Activated CD8-positive, alpha-beta T cell treated with anti-CD3 and anti-CD28 coated beads for 36 hours (primary cell): ENCODE measurements around the gene SNCAIP. TPM values are rescaled to one million over a fixed set of nuclear protein-coding genes. Genes with fewer than 3 reads are reported as not detected.

ENCODE experiments used
- ATAC-seq: fragments of 200-7000 bp; cut with Tn5 transposase; one replicate; pipeline ENCODE4 v1.10.0; 2021; ENCODE audit warnings: mild to moderate bottlenecking, moderate library complexity
- CTCF ChIA-PET: fragments of 350-600 bp; sonication (Branson Sonifier 250); formaldehyde crosslinking; loops from one replicate; lab custom pipeline; 2021; ENCODE audit warnings: antibody characterized with exemption; lab: Charles Lee
- POLR2A ChIA-PET: fragments of 350-600 bp; sonication (Branson Sonifier 250); formaldehyde crosslinking; loops from one replicate; lab custom pipeline; 2021; ENCODE audit warnings: antibody characterized with exemption; lab: Charles Lee
- DNase-seq: peaks from one replicate; pipeline ENCODE4 v3.0.0-alpha.2; 2020
- H3K27ac Mint-ChIP-seq: one replicate; pipeline ENCODE4 v1.8.0; 2021; ENCODE audit warnings: mild to moderate bottlenecking, mixed read lengths
- H3K27me3 Mint-ChIP-seq: one replicate; pipeline ENCODE4 v1.8.0; 2021; ENCODE audit warnings: mixed read lengths
- H3K36me3 Mint-ChIP-seq: one replicate; pipeline ENCODE4 v1.8.0; 2021; ENCODE audit warnings: low read depth, mixed read lengths
- H3K4me1 Mint-ChIP-seq: one replicate; pipeline ENCODE4 v1.8.0; 2021; ENCODE audit warnings: low read depth, mixed read lengths
- H3K4me3 Mint-ChIP-seq: one replicate; pipeline ENCODE4 v1.8.0; 2021; ENCODE audit warnings: mild to moderate bottlenecking, moderate library complexity, mixed read lengths
- H3K9me3 Mint-ChIP-seq: one replicate; pipeline ENCODE4 v1.8.0; 2021; ENCODE audit warnings: mixed read lengths
- CTCF ChIP-seq: fragments of 200-600 bp; IDR thresholded peaks from one replicate; pipeline ENCODE4 v1.8.0; 2022; ENCODE audit warnings: antibody characterized with exemption, mild to moderate bottlenecking
- intact Hi-C: fragments of 100-400 bp; cut with micrococcal nuclease; formaldehyde crosslinking; loops from one replicate; pipeline ENCODE4 v1.10.0; 2022
- total RNA-seq, 2 experiments: library from RNA; stranded (reverse); gene quantifications; one replicate each; pipeline ENCODE4 v1.2.3, GENCODE V29; 2021

The SNCAIP gene
- total RNA-seq, 2 experiments from 2014 or later = not detected

GRCh38 chr5:122283592-122283991 is 28.4 kb upstream of the SNCAIP start:
- no peaks in the 10 kb centered on the region for H3K27me3 Mint-ChIP-seq
- no peaks in the 10 kb centered on the region for H3K4me1 Mint-ChIP-seq
- no peak for TF ChIP-seq CTCF
- POLR2A ChIA-PET = no interaction called here
- H3K27ac Mint-ChIP-seq = no peak overlapping the region
- H3K4me3 Mint-ChIP-seq = no peak overlapping the region
- no peak for DNase-seq
- no peaks in the 10 kb centered on the region for H3K36me3 Mint-ChIP-seq
- ATAC-seq = no peak
- intact Hi-C loops = no loop called here
- CTCF ChIA-PET = interaction anchor here (0.9 kb wide), 1 partner anchor 8 kb away, joined by 5 read pairs; no protein-coding TSS in a partner anchor
- peaks cover 6% of the 10 kb centered on the region for H3K9me3 Mint-ChIP-seq

- Mint-ChIP-seq H3K4me1 (no peaks in the 10 kb centered on the region), H3K4me3 (no peak overlapping the region), H3K27me3 (peaks cover 2% of the 10 kb centered on the region), H3K36me3 (no peaks in the 10 kb centered on the region), H3K9me3 (peaks cover 2% of the 10 kb centered on the region), H3K27ac (no peak overlapping the region)
- CTCF ChIA-PET = interaction anchor here (1.1 kb wide), 1 partner anchor 10 kb away, joined by 3 read pairs; no protein-coding TSS in a partner anchor
- no peak for DNase-seq
- no peak for ATAC-seq
- POLR2A ChIA-PET = no interaction called here
- no peak for TF ChIP-seq CTCF
- intact Hi-C loops = no loop called here
These were observed 25.5 kb upstream of the SNCAIP start for GRCh38 chr5:122286541-122286940.

GRCh38 chr5:122287101-122287500 is 24.9 kb upstream of the SNCAIP start:
- Mint-ChIP-seq H3K36me3 (no peaks in the 10 kb centered on the region), H3K27me3 (peaks cover 2% of the 10 kb centered on the region), H3K9me3 (peaks cover 2% of the 10 kb centered on the region), H3K27ac (no peak overlapping the region), H3K4me1 (no peaks in the 10 kb centered on the region), H3K4me3 (no peak overlapping the region)
- intact Hi-C loops = no loop called here
- CTCF ChIA-PET = no interaction called here
- DNase-seq = no peak
- POLR2A ChIA-PET = no interaction called here
- no peak for ATAC-seq
- no peak for TF ChIP-seq CTCF

- no peaks in the 10 kb centered on the region for H3K36me3 Mint-ChIP-seq
- intact Hi-C loops = no loop called here
- no peak overlapping the region for H3K27ac Mint-ChIP-seq
- no peaks in the 10 kb centered on the region for H3K9me3 Mint-ChIP-seq
- ATAC-seq (no peak), DNase-seq (no peak)
- no peak overlapping the region for H3K4me3 Mint-ChIP-seq
- no peak for TF ChIP-seq CTCF
- ChIA-PET POLR2A (no interaction called here), CTCF (interaction anchor here (1.0 kb wide), 1 partner anchor 8 kb away, joined by 5 read pairs; no protein-coding TSS in a partner anchor)
- no peaks in the 10 kb centered on the region for H3K4me1 Mint-ChIP-seq
- peaks cover 3% of the 10 kb centered on the region for H3K27me3 Mint-ChIP-seq
These were observed 20.8 kb upstream of the SNCAIP start for GRCh38 chr5:122291000-122291901.

- no peak for DNase-seq
- POLR2A ChIA-PET = no interaction called here
- Mint-ChIP-seq H3K27ac (no peak overlapping the region), H3K4me3 (no peak overlapping the region), H3K4me1 (no peaks in the 10 kb centered on the region), H3K9me3 (no peaks in the 10 kb centered on the region), H3K27me3 (peaks cover 5% of the 10 kb centered on the region), H3K36me3 (no peaks in the 10 kb centered on the region)
- no peak for ATAC-seq
- intact Hi-C loops = no loop called here
- CTCF ChIA-PET = interaction anchor here (1.0 kb wide), 1 partner anchor 9 kb away, joined by 5 read pairs; no protein-coding TSS in a partner anchor
- no peak for TF ChIP-seq CTCF
These were observed 19.7 kb upstream of the SNCAIP start for GRCh38 chr5:122292332-122292731.
